ENCODE results near the gene DTD1.

Gene DTD1

GRCh38 chr20:18689557-18689956, 101.7 kb downstream of the DTD1 start:
- DNase-seq, result no peak
- H3K36me3 ChIP-seq, result no peaks in the 10 kb centered on the region
- no peaks in the 10 kb centered on the region for H3K9me3 ChIP-seq
- H3K4me3 ChIP-seq (ENCODE audit: low read depth, low read length), result no peak overlapping the region
- H3K4me1 ChIP-seq, result no peaks in the 10 kb centered on the region; the same call in 1 of the 2 replicates
- H3K27me3 ChIP-seq, result no peaks in the 10 kb centered on the region
- TF ChIP-seq CTCF (IDR thresholded peaks at IDR 0.05; ENCODE audit: low read depth, low read length), result no peak

- Histone ChIP-seq H3K4me3 (ENCODE audit: low read depth, low read length) (no peak overlapping the region), H3K36me3 (no peaks in the 10 kb centered on the region), H3K9me3 (no peaks in the 10 kb centered on the region), H3K4me1 (no peaks in the 10 kb centered on the region; the same call in 1 of the 2 replicates), H3K27me3 (no peaks in the 10 kb centered on the region)
- DNase-seq, result no peak
- no peak for TF ChIP-seq CTCF (IDR thresholded peaks at IDR 0.05; ENCODE audit: low read depth, low read length)
Observed at GRCh38 chr20:18692447-18692846, 104.6 kb downstream of the DTD1 start.

GRCh38 chr20:18694071-18694470, 106.2 kb downstream of the DTD1 start:
- Histone ChIP-seq H3K36me3 (no peaks in the 10 kb centered on the region), H3K4me3 (ENCODE audit: low read depth, low read length) (no peak overlapping the region), H3K27me3 (no peaks in the 10 kb centered on the region), H3K9me3 (no peaks in the 10 kb centered on the region), H3K4me1 (no peaks in the 10 kb centered on the region; the same call in 1 of the 2 replicates)
- DNase-seq, result no peak
- TF ChIP-seq CTCF (IDR thresholded peaks at IDR 0.05; ENCODE audit: low read depth, low read length), result no peak

- no peak for TF ChIP-seq CTCF (IDR thresholded peaks at IDR 0.05; ENCODE audit: low read depth, low read length)
- Histone ChIP-seq H3K4me3 (ENCODE audit: low read depth, low read length) (no peak overlapping the region), H3K4me1 (no peaks in the 10 kb centered on the region; the same call in 1 of the 2 replicates), H3K36me3 (no peaks in the 10 kb centered on the region), H3K9me3 (no peaks in the 10 kb centered on the region), H3K27me3 (no peaks in the 10 kb centered on the region)
- DNase-seq, result no peak
Observed at GRCh38 chr20:18695175-18695574, 107.3 kb downstream of the DTD1 start.

- Histone ChIP-seq H3K4me3 (ENCODE audit: low read depth, low read length) (no peak overlapping the region), H3K36me3 (no peaks in the 10 kb centered on the region), H3K4me1 (no peaks in the 10 kb centered on the region), H3K9me3 (no peaks in the 10 kb centered on the region), H3K27me3 (no peaks in the 10 kb centered on the region)
- no peak for DNase-seq
- TF ChIP-seq CTCF (IDR thresholded peaks at IDR 0.05; ENCODE audit: low read depth, low read length), result no peak
Observed at GRCh38 chr20:18698735-18699380, 111.0 kb downstream of the DTD1 start.

- Histone ChIP-seq H3K4me3 (ENCODE audit: low read depth, low read length) (no peak overlapping the region), H3K27me3 (no peaks in the 10 kb centered on the region), H3K4me1 (peaks cover 2% of the 10 kb centered on the region; the same call in 1 of the 2 replicates), H3K9me3 (no peaks in the 10 kb centered on the region), H3K36me3 (no peaks in the 10 kb centered on the region)
- no peak for DNase-seq
- TF ChIP-seq CTCF (IDR thresholded peaks at IDR 0.05; ENCODE audit: low read depth, low read length), result no peak
Observed at GRCh38 chr20:18701969-18702368, 114.1 kb downstream of the DTD1 start.

Data from BE2C (cell line).